SK-N-SH (cell line): Measurements from ENCODE around the gene UNKL. TPM values are rescaled to one million over a fixed set of nuclear protein-coding genes. Genes with fewer than 3 reads are reported as not detected.

Experiments
- CTCF ChIA-PET: fragments of 300-600, 350-600 bp; formaldehyde crosslinking; extraction: SDS; loops from one replicate; lab custom pipeline; 2021; lab: Yijun Ruan, JAX
- POLR2A ChIA-PET: fragments of 350-600 bp; sonication (Branson Sonifier 250); formaldehyde crosslinking; extraction: SDS; loops from one replicate; lab custom pipeline; 2020; ENCODE audit warnings: antibody characterized with exemption, inconsistent platforms; lab: Yijun Ruan, JAX
- DNase-seq: peaks from one replicate; pipeline ENCODE4 v3.0.0; 2012
- H2AFZ ChIP-seq: fragments of 200-600 bp; sonication (generic); 2 replicates; pipeline ENCODE4 v1.8.1; 2016; ENCODE audit warnings: antibody characterized with exemption, mild to moderate bottlenecking, low read depth
- H3F3A ChIP-seq: fragments of 200-600 bp; sonication (generic); replicated peaks from 2 replicates; pipeline ENCODE3; 2016; ENCODE audit warnings: antibody characterized with exemption, mild to moderate bottlenecking; ENCODE audit not compliant: insufficient read depth
- H3K27ac ChIP-seq, 2 experiments: fragments of 200-500 bp in 1 of 2; fragments of 200-600 bp in 1 of 2; sonication (Bioruptor generic) in 1 of 2; sonication (generic), shearing (Covaris generic) in 1 of 2; 2 replicates each; pipeline versions ENCODE4 v1.5.1 to v1.6.1; 2014 to 2016; ENCODE audit warnings: low read depth in 2 of 2, inconsistent platforms in 1 of 2, low read length in 1 of 2, mild to moderate bottlenecking in 1 of 2, mixed read lengths in 1 of 2
- H3K27me3 ChIP-seq: fragments of 200-600 bp; sonication (generic), shearing (Covaris generic); 2 replicates; pipeline ENCODE4 v1.6.1; 2016; ENCODE audit warnings: mixed run types; ENCODE audit not compliant: insufficient read depth
- H3K36me3 ChIP-seq, 2 experiments: fragments of 200-500 bp in 1 of 2; fragments of 200-600 bp in 1 of 2; sonication (Bioruptor generic) in 1 of 2; sonication (generic) in 1 of 2; replicated peaks in 1 of 2; 2 replicates each; pipeline versions ENCODE3 to v1.5.1; 2014 to 2016; ENCODE audit warnings: low read length in 1 of 2, mild to moderate bottlenecking in 1 of 2; ENCODE audit not compliant: insufficient read depth in 2 of 2, control insufficient read depth in 1 of 2
- H3K4me1 ChIP-seq, 2 experiments: fragments of 200-500 bp in 1 of 2; fragments of 200-600 bp in 1 of 2; sonication (Bioruptor generic) in 1 of 2; sonication (generic), shearing (Covaris generic) in 1 of 2; 2 replicates each; pipeline versions ENCODE4 v1.5.1 to v1.6.1; 2014 to 2016; ENCODE audit warnings: low read depth in 1 of 2, low read length in 1 of 2, mixed run types in 1 of 2; ENCODE audit not compliant: insufficient read depth in 2 of 2, control insufficient read depth in 1 of 2
- H3K4me2 ChIP-seq: fragments of 200-600 bp; sonication (generic), shearing (Covaris generic); 2 replicates; pipeline ENCODE4 v1.6.1; 2017; ENCODE audit warnings: mixed run types
- H3K4me3 ChIP-seq, 2 experiments: fragments of 200-500 bp in 1 of 2; fragments of 200-600 bp in 1 of 2; sonication (Bioruptor generic) in 1 of 2; sonication (generic), shearing (Covaris generic) in 1 of 2; 2 replicates each; pipeline versions ENCODE4 v1.5.1 to v1.8.1; 2014 to 2016; ENCODE audit warnings: low read depth in 2 of 2, inconsistent platforms in 1 of 2, low read length in 1 of 2, mild to moderate bottlenecking in 1 of 2, mixed read lengths in 1 of 2, moderate library complexity in 1 of 2
- H3K79me2 ChIP-seq: fragments of 200-600 bp; sonication (generic); 2 replicates; pipeline ENCODE4 v1.8.1; 2017; ENCODE audit warnings: mild to moderate bottlenecking; ENCODE audit not compliant: insufficient read depth
- H3K9ac ChIP-seq: fragments of 200-600 bp; sonication (generic); 2 replicates; pipeline ENCODE4 v1.6.1; 2017; ENCODE audit warnings: mixed run types
- H3K9me2 ChIP-seq: fragments of 200-600 bp; sonication (generic); 2 replicates; pipeline ENCODE4 v1.6.1; 2017; ENCODE audit warnings: mixed run types
- H3K9me3 ChIP-seq: fragments of 200-600 bp; sonication (generic); 2 replicates; pipeline ENCODE4 v1.6.1; 2017; ENCODE audit warnings: mixed run types, mild to moderate bottlenecking, moderate library complexity
- H4K20me1 ChIP-seq: fragments of 200-600 bp; sonication (generic); 2 replicates; pipeline ENCODE4 v1.6.1; 2017; ENCODE audit warnings: mild to moderate bottlenecking, mixed run types; ENCODE audit not compliant: insufficient read depth
- CTCF ChIP-seq: fragments of 200-600 bp; sonication (generic); IDR thresholded peaks from 2 replicates; pipeline ENCODE4 v1.6.1; 2017; ENCODE audit warnings: antibody characterized with exemption, mild to moderate bottlenecking, moderate library complexity
- ELF1 ChIP-seq: IDR thresholded peaks from 2 replicates; pipeline ENCODE4 v1.4.0; 2012
- EP300 ChIP-seq, 2 experiments: IDR thresholded peaks; 2 replicates each; pipeline versions ENCODE4 v1.4.0 to v1.6.1; 2012; ENCODE audit warnings: borderline replicate concordance in 1 of 2, low read depth in 1 of 2, low read length in 1 of 2
- FOSL2 ChIP-seq: IDR thresholded peaks from 2 replicates; pipeline ENCODE4 v1.4.0; 2012; ENCODE audit warnings: low read depth, mild to moderate bottlenecking, moderate library complexity, borderline replicate concordance
- FOXJ3 ChIP-seq: sonication (generic); formaldehyde crosslinking; IDR thresholded peaks from 2 replicates; pipeline ENCODE4 v1.5.1; 2020; ENCODE audit warnings: mild to moderate bottlenecking, missing genetic modification reagents
- FOXM1 ChIP-seq: IDR thresholded peaks from 2 replicates; pipeline ENCODE4 v1.4.0; 2012; ENCODE audit warnings: low read depth, mild to moderate bottlenecking
- GATA2 ChIP-seq: sonication (generic); formaldehyde crosslinking; IDR thresholded peaks from 2 replicates; pipeline ENCODE4 v1.5.0; 2020; ENCODE audit warnings: mild to moderate bottlenecking, missing genetic modification reagents
- MEF2A ChIP-seq: IDR thresholded peaks from 2 replicates; pipeline ENCODE4 v1.4.0; 2012; ENCODE audit warnings: low read depth, borderline replicate concordance
- POLR2AphosphoS5 ChIP-seq: IDR thresholded peaks from 2 replicates; pipeline ENCODE4 v1.6.1; 2012; ENCODE audit warnings: low read depth, low read length
- RCOR1 ChIP-seq: fragments of 150-350 bp; IDR thresholded peaks from 2 replicates; pipeline ENCODE4 v1.6.1; 2017; ENCODE audit warnings: antibody characterized with exemption, low read length
- SIN3A ChIP-seq: IDR thresholded peaks from 2 replicates; pipeline ENCODE4 v1.6.1; 2012; ENCODE audit warnings: low read depth, mild to moderate bottlenecking, low read length, moderate library complexity, borderline replicate concordance
- TAF1 ChIP-seq: IDR thresholded peaks from 2 replicates; pipeline ENCODE4 v1.6.1; 2012; ENCODE audit warnings: low read depth, mild to moderate bottlenecking, low read length, moderate library complexity, borderline replicate concordance
- TEAD4 ChIP-seq: IDR thresholded peaks from 2 replicates; pipeline ENCODE4 v1.4.0; 2012; ENCODE audit warnings: mild to moderate bottlenecking, borderline replicate concordance; ENCODE audit not compliant: insufficient read depth
- ZBTB33 ChIP-seq: IDR thresholded peaks from 2 replicates; pipeline ENCODE4 v1.4.0; 2012; ENCODE audit warnings: low read depth, borderline replicate concordance
- WGBS: methylation state at CpG from one replicate; pipeline ENCODE4 v1.1.6; 2017; ENCODE audit warnings: low lambda C conversion rate; 5-methylcytosine and 5-hydroxymethylcytosine counted together
- polyA plus RNA-seq, 3 experiments: library from polyadenylated mRNA; depleted of rRNA; stranded (reverse); fragments of >200 nt; gene quantifications; 2 replicates each; pipeline ENCODE4 v1.2.3, GENCODE V29; 2012
- TF ChIP-seq, protein P1 (sequence below): fragments of 150-350 bp; IDR thresholded peaks from 2 replicates; pipeline ENCODE4 v1.6.1; 2016; ENCODE audit warnings: mild to moderate bottlenecking, low read depth, low read length
- TF ChIP-seq, protein P2 (sequence below): fragments of 150-350 bp; IDR thresholded peaks from 2 replicates; pipeline ENCODE4 v1.6.1; 2017; ENCODE audit warnings: antibody characterized with exemption, low read length, low read depth, borderline replicate concordance

Gene UNKL
- polyA plus RNA-seq, 1 of the 3 experiments (the other 2 are of a cell fraction) = 16.4 TPM

- DNase-seq = no peak
- H3K4me3 ChIP-seq = no peak overlapping the region
- no peak overlapping the region for H2AFZ ChIP-seq
- H3K9ac ChIP-seq = no peak overlapping the region
- peaks cover 0 to 13% of the 10 kb centered on the region in 2 experiments; a peak in 1 of 4 replicates for H3K4me1 ChIP-seq
- H3K4me2 ChIP-seq = no peak overlapping the region
- H3K79me2 ChIP-seq = no peaks in the 10 kb centered on the region
- TF ChIP-seq FOXM1 (no peak), CTCF (peak; percentile 30), POLR2AphosphoS5 (no peak), ZBTB33 (no peak), GATA2 (CRISPR knock-in tag) (no peak)
- TF ChIP-seq, all 33 proteins: peak for 1
- peaks cover 3% of the 10 kb centered on the region for H3F3A ChIP-seq
- H3K36me3 ChIP-seq = no peaks in the 10 kb centered on the region
- 67% methylated on average over 8 of the region's 21 CpGs for WGBS
- H3K27ac ChIP-seq = no peak overlapping the region
- ChIA-PET CTCF (interaction anchor here (1.4 to 1.5 kb wide), 2 partner anchors 12 to 65 kb away, joined by 3 to 4 read pairs; no protein-coding TSS in a partner anchor), POLR2A (no interaction called here)
- H3K9me2 ChIP-seq = no peaks in the 10 kb centered on the region
- no peaks in the 10 kb centered on the region for H4K20me1 ChIP-seq
- no peaks in the 10 kb centered on the region for H3K27me3 ChIP-seq
- no peaks in the 10 kb centered on the region for H3K9me3 ChIP-seq
Observed at GRCh38 chr16:1428511-1428910, 14.0 kb upstream of the UNKL start.

GRCh38 chr16:1427473-1428461 is 13.3 kb upstream of the UNKL start:
- CTCF ChIA-PET = interaction anchor here (1.4 to 1.5 kb wide), 2 partner anchors 10 to 64 kb away, joined by 3 to 4 read pairs; no protein-coding TSS in a partner anchor
- no peak for TF ChIP-seq TAF1
- TF ChIP-seq, protein P1, sequence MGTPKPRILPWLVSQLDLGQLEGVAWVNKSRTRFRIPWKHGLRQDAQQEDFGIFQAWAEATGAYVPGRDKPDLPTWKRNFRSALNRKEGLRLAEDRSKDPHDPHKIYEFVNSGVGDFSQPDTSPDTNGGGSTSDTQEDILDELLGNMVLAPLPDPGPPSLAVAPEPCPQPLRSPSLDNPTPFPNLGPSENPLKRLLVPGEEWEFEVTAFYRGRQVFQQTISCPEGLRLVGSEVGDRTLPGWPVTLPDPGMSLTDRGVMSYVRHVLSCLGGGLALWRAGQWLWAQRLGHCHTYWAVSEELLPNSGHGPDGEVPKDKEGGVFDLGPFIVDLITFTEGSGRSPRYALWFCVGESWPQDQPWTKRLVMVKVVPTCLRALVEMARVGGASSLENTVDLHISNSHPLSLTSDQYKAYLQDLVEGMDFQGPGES = no peak
- no peak for TF ChIP-seq GATA2 (CRISPR knock-in tag)
- no peak for TF ChIP-seq SIN3A
- no peak for TF ChIP-seq TEAD4
- TF ChIP-seq FOXM1 = no peak
- TF ChIP-seq FOSL2 = no peak
- TF ChIP-seq, protein P2, sequence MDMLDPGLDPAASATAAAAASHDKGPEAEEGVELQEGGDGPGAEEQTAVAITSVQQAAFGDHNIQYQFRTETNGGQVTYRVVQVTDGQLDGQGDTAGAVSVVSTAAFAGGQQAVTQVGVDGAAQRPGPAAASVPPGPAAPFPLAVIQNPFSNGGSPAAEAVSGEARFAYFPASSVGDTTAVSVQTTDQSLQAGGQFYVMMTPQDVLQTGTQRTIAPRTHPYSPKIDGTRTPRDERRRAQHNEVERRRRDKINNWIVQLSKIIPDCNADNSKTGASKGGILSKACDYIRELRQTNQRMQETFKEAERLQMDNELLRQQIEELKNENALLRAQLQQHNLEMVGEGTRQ = no peak
- no peak for TF ChIP-seq MEF2A
- TF ChIP-seq RCOR1 = no peak
- TF ChIP-seq EP300 (IDR thresholded peaks at IDR 0.05; ENCODE audit: borderline replicate concordance in 1 of 2, low read depth in 1 of 2, low read length in 1 of 2) = no peak
- no peak for TF ChIP-seq CTCF
- TF ChIP-seq FOXJ3 = no peak
- no peak for TF ChIP-seq ELF1

More at GRCh38 chr16:1427473-1428461, 13.3 kb upstream of the UNKL start:
- Histone ChIP-seq H3K4me3 (no peak overlapping the region), H3K9me3 (no peaks in the 10 kb centered on the region), H3K4me2 (no peak overlapping the region), H3K9ac (no peak overlapping the region), H3K27me3 (no peaks in the 10 kb centered on the region), H2AFZ (no peak overlapping the region), H3K4me1 (peaks cover 0 to 13% of the 10 kb centered on the region in 2 experiments; a peak in 1 of 4 replicates), H3K9me2 (no peaks in the 10 kb centered on the region), H4K20me1 (no peaks in the 10 kb centered on the region), H3K79me2 (no peaks in the 10 kb centered on the region), H3K27ac (no peak overlapping the region), H3F3A (peaks cover 4% of the 10 kb centered on the region), H3K36me3 (no peaks in the 10 kb centered on the region)
- POLR2A ChIA-PET = no interaction called here
- peak; percentile 36 for DNase-seq
- whole genome bisulfite sequencing = 88% methylated on average over 53 of the region's 53 CpGs
